Stimulated activated CD8-positive, alpha-beta memory T cell treated with anti-CD3 and anti-CD28 coated beads, Interleukin-12 subunit alpha, Interleukin-12 subunit beta, amount 100 ng/mL, for 1 hour (primary cell): ENCODE measurements around the gene CSNK1G3.

Experiments
- DNase-seq: peaks from one replicate; pipeline ENCODE4 v3.0.0-alpha.2; 2020; ENCODE audit warnings: low read depth

The CSNK1G3 gene

DNA sequence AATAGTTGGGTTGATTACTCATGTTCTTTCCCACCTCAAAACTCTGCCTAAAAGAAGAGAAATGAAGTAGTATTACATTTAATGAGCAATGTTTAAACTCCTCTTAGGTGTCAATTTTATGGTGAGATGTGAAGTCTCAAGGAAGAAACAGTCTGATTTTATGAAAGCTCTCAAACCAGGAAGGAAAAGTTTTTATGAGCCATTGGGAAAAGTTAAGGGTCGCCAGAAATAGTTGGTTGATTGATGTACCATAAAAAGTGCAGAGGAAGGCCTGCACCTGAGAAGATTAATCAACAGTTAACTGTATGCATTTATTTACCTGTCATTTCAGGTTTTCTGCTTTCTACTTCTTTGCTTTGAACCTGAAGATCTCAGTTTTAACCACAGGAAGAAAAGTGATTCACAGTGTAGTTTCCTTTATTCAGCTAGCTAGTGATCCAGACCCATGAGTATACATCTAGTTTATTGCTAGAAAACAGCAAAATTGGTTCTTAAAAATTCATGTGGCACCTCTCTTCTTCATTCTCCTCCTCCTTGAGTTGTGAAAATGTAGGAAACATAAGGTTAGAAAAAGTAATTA lies 133.1 kb downstream of the CSNK1G3 start:
- DNase-seq: no peak

DNA sequence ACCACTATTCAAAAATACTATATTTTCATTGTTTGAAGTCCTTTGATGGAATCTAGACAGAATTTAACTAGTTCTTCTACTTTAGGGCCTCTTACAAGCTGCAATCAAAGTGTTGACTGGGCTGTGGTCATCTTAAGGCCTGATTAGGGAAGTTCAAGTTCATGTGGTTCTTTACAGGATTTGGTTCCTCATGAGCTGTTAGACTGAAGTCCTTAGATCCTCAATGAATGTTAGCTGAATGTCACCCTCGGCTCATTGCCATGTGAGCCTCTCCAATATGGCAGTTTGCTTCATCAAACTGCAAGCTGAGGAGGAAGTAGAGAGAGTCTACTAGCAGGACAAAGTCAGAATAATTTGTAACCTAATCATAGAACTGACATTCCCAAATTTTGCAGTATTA lies 135.1 kb downstream of the CSNK1G3 start:
- no peak for DNase-seq

DNA sequence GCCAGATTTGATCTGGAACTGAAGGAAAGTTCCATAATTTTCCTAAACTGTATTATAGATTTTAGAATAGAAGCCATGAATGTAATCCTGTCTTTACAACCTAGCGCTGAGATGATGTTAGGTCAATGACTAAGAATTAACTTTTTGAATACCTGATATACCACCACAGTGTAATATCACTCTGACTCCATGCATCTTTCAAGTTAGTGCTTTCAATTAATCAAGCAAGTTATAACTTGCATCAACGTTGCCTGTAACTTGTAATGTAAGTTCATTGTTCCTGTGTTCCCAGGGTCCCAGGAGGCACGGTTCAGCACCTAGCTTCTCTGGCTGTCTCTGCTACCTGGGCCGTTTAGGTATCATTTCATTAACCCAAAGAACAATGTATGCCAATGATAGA lies 139.3 kb downstream of the CSNK1G3 start:
- no peak for DNase-seq

DNA sequence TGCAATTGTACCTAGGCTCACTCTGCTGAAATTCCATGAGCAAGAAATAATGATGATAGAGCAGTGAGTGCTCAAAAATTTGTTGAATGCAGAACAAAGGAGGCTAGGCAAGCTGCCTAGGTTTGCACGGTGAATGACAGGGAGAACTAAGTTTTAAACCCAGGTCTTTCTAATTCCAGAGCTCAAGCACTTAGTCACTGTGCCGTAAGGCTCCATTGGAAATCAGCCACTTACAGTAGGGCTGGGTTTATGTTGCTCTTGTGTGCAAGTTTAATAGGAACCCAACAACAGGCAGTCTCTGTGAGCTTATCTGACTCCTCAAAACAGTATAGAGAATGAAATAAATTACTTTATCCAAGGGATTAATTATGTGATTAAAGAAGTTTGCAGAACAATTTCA lies 147.0 kb downstream of the CSNK1G3 start:
- no peak for DNase-seq

DNA sequence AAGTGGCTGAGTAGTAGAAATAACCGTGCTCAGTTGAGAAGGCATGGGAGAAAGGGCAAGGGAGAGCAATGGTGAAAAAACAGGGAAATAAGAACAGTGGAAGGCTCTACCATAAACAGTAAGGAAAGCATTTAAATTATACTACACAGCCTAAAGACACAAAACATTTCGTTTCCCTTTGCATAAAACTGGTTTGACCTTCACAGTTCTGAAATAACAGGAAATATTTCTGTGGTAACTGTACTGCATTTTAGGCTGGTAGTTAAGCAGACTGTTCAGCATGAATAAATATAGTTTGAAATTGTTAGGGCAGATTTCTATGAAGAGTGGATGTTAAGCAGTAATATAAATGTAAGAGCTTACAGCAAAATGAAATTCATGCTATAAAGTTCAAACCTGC lies 147.5 kb downstream of the CSNK1G3 start:
- DNase-seq: no peak

DNA sequence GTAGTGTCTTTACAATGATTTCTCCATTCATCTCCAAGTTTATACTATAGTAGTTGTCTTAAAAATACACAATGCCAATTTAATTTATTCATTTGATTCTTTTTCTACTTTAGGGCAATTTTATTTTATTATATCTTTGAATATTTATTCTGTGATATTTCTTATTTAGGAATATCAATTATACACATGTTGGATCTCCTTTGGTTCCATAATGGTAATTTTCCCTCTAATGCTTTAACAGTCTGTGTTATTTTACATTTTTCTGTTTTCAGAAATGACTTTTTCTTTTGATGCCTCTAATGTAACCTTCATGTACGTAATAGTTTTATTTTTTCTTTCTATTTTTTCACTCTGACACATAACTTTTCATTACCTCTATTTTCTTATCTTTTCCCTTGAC lies 153.0 kb downstream of the CSNK1G3 start:
- DNase-seq: no peak

DNA sequence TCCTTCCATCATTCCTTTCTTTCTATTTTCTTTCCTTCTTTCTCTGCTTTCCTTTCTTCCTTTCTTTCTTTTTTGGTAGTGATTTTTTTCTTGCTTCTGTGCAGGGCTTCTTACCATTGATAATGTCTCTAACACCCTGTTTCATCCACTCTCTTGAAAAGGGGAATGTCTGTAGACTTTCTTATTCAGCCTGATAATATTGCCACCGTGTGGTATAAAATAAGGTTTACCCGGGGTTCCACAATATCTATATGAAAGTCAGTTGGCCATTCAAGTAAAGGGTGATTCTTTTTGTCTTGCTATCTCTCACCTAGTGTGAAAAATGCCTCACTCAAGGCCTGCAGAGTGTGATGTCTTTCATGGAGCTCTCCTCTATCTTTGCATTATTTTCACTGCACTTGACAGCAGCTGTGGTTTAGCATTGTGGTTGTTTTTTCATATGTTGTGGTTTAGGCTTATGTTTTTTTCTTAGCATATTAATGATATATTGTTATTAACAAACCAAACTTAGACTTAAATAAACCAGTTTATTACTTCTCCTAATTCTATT lies 153.9 kb downstream of the CSNK1G3 start:
- no peak for DNase-seq
